NCI-H1417 (cell line): ENCODE measurements around the gene HMCN2.

ENCODE experiments used
- DNase-seq, 3 experiments: peaks; one replicate each; lab custom pipeline; 2025; lab: John Stamatoyannopoulos, UW

HMCN2 gene

DNA sequence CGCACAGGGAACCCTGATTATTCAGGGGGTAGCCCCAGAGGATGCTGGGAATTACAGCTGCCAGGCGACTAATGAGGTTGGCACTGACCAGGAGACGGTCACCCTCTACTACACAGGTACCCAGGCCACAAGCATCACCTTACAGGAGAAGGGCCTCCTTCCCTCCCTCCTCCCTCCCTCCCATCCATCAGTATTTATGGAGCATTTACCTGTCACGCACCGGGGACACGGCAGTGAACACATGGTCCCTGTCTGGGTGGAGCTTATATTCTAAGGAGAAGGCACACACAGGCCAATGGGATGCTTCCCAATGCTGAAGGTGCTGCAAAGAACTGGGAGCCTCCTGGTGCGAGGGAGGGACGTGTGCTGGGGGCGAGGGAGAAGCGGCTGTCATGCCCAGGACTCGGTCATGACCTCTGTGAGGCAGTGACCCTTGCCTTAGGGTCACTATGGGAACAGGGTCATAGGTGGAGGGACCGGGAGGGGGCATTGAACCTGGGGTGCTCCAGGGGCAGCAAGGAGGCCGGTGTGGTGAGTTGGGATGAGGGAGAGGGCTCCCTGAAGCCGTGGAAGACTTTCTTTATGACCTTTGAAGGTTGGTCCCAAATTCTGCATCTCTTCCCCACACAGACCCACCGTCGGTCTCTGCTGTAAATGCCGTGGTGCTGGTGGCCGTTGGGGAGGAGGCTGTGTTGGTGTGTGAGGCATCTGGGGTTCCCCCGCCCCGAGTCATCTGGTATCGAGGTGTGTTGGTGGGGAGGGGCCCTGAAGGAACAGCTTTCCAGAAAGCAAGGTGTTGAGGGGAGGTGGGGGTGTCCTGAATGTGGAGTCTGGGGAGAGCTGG is 41.5 kb downstream of the HMCN2 start:
- peak in 1 of 3 experiments; percentile 41 for DNase-seq

DNA sequence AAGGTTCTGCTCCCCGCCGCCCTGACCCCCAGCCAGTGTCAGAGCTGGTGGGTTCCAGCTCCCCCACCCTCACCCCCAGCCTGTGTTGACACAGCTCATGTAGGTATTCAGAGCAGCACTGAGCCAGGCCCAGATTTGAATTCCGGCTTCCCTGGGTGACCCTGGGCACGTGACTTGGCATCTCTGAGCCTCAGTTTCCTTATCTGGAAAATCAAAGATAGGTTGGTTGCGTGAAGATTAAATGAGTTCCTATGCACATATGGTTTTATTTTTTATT is 42.0 kb downstream of the HMCN2 start:
- no peak for DNase-seq

GRCh38 chr9:130308081-130308571 is 42.6 kb downstream of the HMCN2 start:
- DNase-seq: peak in 1 of 3 experiments; percentile 19

DNA sequence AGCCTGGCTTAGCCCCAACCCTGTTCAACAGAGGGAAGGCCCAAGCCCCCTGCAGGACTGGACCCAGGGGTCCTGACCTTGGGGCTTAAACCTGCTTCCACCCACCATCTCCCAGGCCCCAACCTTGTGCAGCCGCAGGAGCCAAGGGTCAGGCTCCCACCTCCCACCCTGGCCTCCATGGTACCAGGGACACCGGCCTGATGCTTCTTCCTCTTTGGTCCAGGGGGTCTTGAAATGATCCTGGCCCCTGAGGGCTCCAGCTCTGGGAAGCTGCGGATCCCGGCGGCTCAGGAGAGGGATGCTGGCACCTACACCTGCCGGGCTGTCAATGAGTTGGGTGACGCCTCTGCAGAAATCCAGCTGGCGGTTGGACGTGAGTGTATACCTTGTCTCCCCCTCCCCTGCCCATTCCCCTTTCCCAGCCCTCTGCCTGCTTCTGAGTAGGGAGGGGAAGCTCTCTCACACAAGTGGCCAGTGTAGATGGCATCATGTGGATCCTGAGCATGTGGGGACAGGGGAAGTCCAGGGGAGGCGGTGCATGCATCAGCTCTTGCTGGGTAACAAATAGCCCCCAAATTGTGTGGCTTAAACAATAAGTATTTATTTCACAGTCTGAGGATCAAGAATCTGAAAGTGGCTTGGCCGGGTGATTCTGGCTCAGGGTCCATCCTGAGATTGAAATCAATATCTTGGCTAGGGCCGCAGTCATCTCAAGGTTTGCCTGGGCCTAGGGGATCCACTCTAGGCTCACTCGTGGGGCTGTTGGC is 44.3 kb downstream of the HMCN2 start:
- no peak for DNase-seq

DNA sequence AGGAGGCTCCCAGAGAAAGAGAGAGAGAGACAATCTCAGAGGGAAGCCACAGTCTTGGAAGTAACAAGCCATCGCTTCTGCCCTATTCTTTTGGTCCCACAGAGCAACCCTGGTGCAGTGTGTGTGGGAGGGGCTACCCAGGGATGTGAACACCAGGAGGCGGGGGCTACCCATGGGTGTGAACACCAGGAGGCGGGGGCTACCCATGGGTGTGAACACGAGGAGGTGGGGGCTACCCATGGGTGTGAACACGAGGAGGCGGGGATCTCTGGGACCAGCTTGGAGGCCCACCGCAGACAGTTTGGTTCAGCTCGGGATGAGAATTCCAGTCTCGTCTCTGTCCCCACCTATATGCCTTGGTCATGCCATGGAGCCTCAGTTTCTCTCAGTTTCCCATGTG is 44.9 kb downstream of the HMCN2 start:
- DNase-seq: no peak

DNA sequence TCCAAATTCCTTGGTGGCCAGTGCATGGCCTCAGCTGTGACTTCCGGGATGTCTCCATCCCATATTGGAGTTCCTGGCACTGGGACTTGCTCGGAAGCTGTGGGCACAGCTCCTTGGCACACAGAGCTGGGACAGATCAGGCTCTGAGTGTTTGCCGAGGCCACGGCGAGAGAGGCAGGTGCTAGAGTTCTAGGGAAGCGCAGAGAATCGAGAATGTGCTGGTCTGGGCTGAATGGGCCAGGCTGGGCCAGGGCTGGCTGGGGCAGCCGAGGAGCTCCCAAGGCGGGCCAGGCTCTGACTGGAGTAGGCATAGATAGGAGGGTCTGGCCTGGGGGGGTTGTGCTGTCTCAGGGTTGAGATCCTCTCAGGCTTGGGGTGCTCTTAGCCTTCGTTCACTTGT is 45.4 kb downstream of the HMCN2 start:
- DNase-seq: no peak

- DNase-seq: no peak
Observed at GRCh38 chr9:130311408-130312140, 46.0 kb downstream of the HMCN2 start.

DNA sequence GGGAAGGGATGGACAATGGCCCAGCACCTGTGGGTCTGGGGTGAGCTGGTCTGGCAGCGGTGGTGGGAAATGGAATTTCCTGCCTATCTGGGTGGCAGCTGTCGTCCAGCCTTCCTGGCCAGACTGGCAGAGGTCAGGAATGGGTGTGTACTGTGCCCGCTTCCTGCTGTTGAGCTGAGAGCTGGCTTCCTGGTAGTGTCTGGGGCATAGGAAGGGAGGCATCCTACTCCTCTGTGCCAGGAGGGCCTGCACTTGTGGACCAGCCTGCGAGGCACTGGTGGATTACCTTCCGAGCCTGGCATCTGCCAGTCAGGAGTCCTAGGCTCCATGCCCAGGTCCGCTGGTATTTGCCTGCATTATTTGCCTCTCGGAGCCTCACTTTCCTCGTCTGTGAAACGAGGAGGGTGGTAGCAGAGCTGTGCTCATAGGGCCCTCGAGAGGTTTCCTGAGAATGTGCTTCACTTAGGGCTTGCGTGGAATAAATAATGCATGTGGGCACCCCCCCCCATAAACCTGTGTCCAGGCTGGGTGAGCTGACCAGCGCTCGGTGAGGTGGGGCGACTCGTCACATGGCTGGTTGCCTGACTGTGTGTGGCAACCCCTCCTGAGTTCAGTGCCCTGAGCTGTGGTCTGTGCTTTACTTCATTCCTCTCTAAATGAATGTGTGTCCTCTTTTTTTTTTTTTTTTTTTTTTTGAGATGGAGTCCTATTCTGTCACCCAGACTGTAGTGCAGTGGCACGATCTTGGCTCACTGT is 47.7 kb downstream of the HMCN2 start:
- no peak for DNase-seq

- no peak for DNase-seq
Observed at GRCh38 chr9:130315446-130316226, 50.1 kb downstream of the HMCN2 start.

DNA sequence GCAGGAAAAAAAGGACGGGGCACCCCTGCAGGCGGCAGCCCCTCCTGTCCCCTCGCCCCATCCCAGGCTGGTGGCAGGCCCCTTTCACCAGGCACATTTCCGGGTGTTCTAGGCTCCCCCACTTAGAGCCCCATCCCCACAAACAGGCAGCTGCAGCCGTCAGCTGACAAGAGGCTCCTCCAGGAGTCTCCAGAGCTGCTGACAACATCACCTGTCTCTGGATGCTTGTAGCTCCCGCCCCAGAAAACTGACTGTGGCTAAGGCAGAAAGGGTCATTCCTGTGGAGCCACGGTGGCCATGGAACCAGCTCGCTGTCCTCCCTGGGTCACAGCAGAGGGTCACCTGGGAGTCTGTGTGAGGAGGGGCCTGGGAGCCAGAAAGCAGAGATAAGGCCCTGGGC is 50.9 kb downstream of the HMCN2 start:
- DNase-seq: peak in 1 of 3 experiments; percentile 2

DNA sequence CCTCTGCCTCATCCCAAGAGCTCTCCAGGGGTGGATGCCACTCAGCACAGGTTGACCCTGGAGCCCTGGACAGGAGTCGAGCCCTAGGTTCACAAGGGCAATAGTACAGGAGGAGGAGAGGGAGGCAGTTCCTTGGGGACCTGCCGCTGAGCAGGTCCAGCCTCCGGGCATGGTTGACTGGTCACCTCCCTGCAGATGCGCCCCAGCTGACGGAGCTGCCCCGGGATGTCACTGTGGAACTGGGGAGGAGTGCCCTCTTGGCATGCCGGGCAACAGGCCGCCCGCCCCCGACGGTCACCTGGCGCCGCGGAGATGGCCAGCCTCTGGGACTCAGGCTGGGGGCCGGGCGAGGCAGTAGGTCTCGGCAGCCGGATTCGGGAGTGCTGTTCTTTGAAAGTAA is 53.7 kb downstream of the HMCN2 start:
- no peak for DNase-seq

GRCh38 chr9:130319944-130320712 is 54.6 kb downstream of the HMCN2 start:
- no peak for DNase-seq

GRCh38 chr9:130320723-130321481 is 55.3 kb downstream of the HMCN2 start:
- no peak for DNase-seq

DNA sequence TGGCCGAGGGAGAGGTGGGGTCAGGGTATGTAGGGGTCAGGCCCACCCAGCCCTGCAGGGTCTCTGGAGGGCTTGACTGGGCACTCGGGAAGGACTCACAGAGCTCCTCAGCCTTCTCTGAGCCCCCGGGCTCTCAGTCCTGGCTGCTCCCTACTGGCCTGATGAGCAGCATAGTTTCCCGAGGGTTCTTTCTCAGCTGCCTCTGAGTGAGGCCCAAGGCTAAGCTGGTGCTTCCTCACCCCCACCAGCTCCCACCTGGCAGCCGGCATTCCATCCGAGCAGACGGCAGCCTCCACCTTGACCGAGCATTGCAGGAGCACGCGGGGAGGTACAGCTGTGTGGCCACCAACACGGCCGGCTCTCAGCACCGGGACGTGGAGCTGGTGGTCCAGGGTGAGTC is 56.0 kb downstream of the HMCN2 start:
- no peak for DNase-seq

- DNase-seq: no peak
Observed at GRCh38 chr9:130323051-130323745, 57.6 kb downstream of the HMCN2 start.

- DNase-seq: no peak
Observed at GRCh38 chr9:130325921-130326320, 60.4 kb downstream of the HMCN2 start.

GRCh38 chr9:130327070-130327780 is 61.7 kb downstream of the HMCN2 start:
- no peak for DNase-seq

DNA sequence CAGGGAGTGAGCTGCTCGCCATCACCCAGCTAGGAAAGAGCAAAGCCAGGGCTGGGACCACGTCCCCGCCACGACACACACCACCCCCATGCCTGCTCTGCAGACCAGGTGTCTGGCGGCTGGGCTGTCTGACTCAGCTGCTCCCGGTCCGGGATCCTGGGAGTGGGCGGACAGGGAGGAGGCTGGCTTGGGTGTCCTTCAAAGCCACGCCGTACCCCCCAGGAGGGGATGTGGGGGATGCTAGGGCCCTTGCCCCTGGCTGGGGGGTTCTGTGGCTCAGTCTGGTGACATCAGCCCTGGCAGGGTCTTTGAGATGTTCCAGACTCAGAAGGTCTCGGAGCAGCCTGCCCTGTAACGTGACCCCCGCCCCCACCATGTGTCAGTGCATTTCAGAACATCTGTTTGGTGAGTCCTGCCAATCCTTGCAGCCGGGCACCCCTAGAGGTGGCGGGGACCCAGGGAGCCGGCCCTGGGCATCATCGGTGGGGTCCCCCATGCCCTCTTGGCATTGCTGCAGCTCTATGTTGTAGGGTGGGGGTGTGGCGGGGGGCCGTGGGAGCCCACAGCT is 62.3 kb downstream of the HMCN2 start:
- no peak for DNase-seq
